ENCODE measurements around the gene FBXO41. TPM values are rescaled to one million over a fixed set of nuclear protein-coding genes. Genes with fewer than 3 reads are reported as not detected.

FBXO41 gene
- polyA plus RNA-seq, 3 donors = 1.8 to 3.0 (median 1.8) TPM

GRCh38 chr2:73227086-73227485, 57.2 kb downstream of the FBXO41 start:
- no peak for DNase-seq (ENCODE audit: extremely low read depth in 1 of 11, low read depth in 9 of 11, low spot score in 4 of 11)

- DNase-seq (ENCODE audit: extremely low read depth in 1 of 11, low read depth in 9 of 11, low spot score in 4 of 11) = no peak
These were observed 58.5 kb downstream of the FBXO41 start for GRCh38 chr2:73225513-73226360.

- no peak for DNase-seq (ENCODE audit: extremely low read depth in 1 of 11, low read depth in 9 of 11, low spot score in 4 of 11)
These were observed 60.5 kb downstream of the FBXO41 start for GRCh38 chr2:73223821-73224220.

- no peak for DNase-seq (ENCODE audit: extremely low read depth in 1 of 11, low read depth in 9 of 11, low spot score in 4 of 11)
These were observed 66.0 kb downstream of the FBXO41 start for GRCh38 chr2:73218298-73218697.

GRCh38 chr2:73217826-73218225, 66.5 kb downstream of the FBXO41 start:
- DNase-seq (ENCODE audit: extremely low read depth in 1 of 11, low read depth in 9 of 11, low spot score in 4 of 11) = no peak

GRCh38 chr2:73217160-73217559, 67.1 kb downstream of the FBXO41 start:
- no peak for DNase-seq (ENCODE audit: extremely low read depth in 1 of 11, low read depth in 9 of 11, low spot score in 4 of 11)

GRCh38 chr2:73215254-73215653, 69.0 kb downstream of the FBXO41 start:
- no peak for DNase-seq (ENCODE audit: extremely low read depth in 1 of 11, low read depth in 9 of 11, low spot score in 4 of 11)

- peak in 9 of 11 donors; percentile 41 to 77 (median 70) for DNase-seq (ENCODE audit: extremely low read depth in 1 of 11, low read depth in 9 of 11, low spot score in 4 of 11)
These were observed 69.9 kb downstream of the FBXO41 start, which contains the start of gene SMYD5 for GRCh38 chr2:73214120-73215035. SMYD5 (plus strand) TSS chr2:73214245; CDS start chr2:73214267, 22 bp downstream.

GRCh38 chr2:73212448-73213176, 71.7 kb downstream of the FBXO41 start:
- peak in 2 of 11 donors; percentile 49 to 50 for DNase-seq (ENCODE audit: extremely low read depth in 1 of 11, low read depth in 9 of 11, low spot score in 4 of 11)

- no peak for DNase-seq (ENCODE audit: extremely low read depth in 1 of 11, low read depth in 9 of 11, low spot score in 4 of 11)
These were observed 72.2 kb downstream of the FBXO41 start for GRCh38 chr2:73212098-73212447.

- no peak for DNase-seq (ENCODE audit: extremely low read depth in 1 of 11, low read depth in 9 of 11, low spot score in 4 of 11)
These were observed 73.6 kb downstream of the FBXO41 start for GRCh38 chr2:73210696-73211095.

- no peak for DNase-seq (ENCODE audit: extremely low read depth in 1 of 11, low read depth in 9 of 11, low spot score in 4 of 11)
These were observed 74.3 kb downstream of the FBXO41 start for GRCh38 chr2:73210019-73210418.

GRCh38 chr2:73208258-73208657, 76.0 kb downstream of the FBXO41 start:
- no peak for DNase-seq (ENCODE audit: extremely low read depth in 1 of 11, low read depth in 9 of 11, low spot score in 4 of 11)

GRCh38 chr2:73205611-73206010, 78.7 kb downstream of the FBXO41 start:
- no peak for DNase-seq (ENCODE audit: extremely low read depth in 1 of 11, low read depth in 9 of 11, low spot score in 4 of 11)

Other genes starting within 250 kb of the FBXO41 start
- 10 to 100 TPM; 23.4 to 27.6 (median 24.7) TPM for gene SFXN5, start 212.8 kb downstream of the FBXO41 start, polyA plus RNA-seq (ENCODE audit: insufficient read length in 3 of 3)
- 10 to 100 TPM; 44.6 to 46.4 (median 45.6) TPM for gene RAB11FIP5, start 171.5 kb downstream of the FBXO41 start, polyA plus RNA-seq (ENCODE audit: insufficient read length in 3 of 3)
- gene NOTO, start 81.9 kb downstream of the FBXO41 start, polyA plus RNA-seq (ENCODE audit: insufficient read length in 3 of 3) = under 1 TPM in 2 of 3 donors, not detected in 1; 0.07 to 0.17 TPM
- gene SMYD5, start 70.2 kb downstream of the FBXO41 start, polyA plus RNA-seq (ENCODE audit: insufficient read length in 3 of 3) = 10 to 100 TPM; 32.8 to 42.6 (median 33.1) TPM
- gene PRADC1, start 51.2 kb downstream of the FBXO41 start, polyA plus RNA-seq (ENCODE audit: insufficient read length in 3 of 3) = 10 to 100 TPM; 11.4 to 16.5 (median 12.8) TPM
- 100 to 1,000 TPM; 232 to 279 (median 262) TPM for gene CCT7, start 50.2 kb downstream of the FBXO41 start, polyA plus RNA-seq (ENCODE audit: insufficient read length in 3 of 3)
- gene EGR4, start 9.1 kb upstream of the FBXO41 start, polyA plus RNA-seq (ENCODE audit: insufficient read length in 3 of 3) = not detected
- 10 to 100 TPM; 35.7 to 43.3 (median 38.1) TPM for gene ALMS1, start 101.4 kb upstream of the FBXO41 start, polyA plus RNA-seq (ENCODE audit: insufficient read length in 3 of 3)